GM12878 (cell line): ENCODE data around the gene PKLR. TPM values are rescaled to one million over a fixed set of nuclear protein-coding genes. Genes with fewer than 3 reads are reported as not detected.
A peak's percentile ranks its signal among the peaks of the same experiment; 100 is the strongest.

ENCODE experiments used
- ATAC-seq: fragments of 200-7000 bp; cut with Tn5 transposase; 3 replicates; pipeline ENCODE4 v1.9.1; 2020; ENCODE audit warnings: mild to moderate bottlenecking, moderate library complexity
- BruUV-seq: library from RNA; stranded (reverse); fragments of 400-500 nt; replicated peaks from 2 replicates; lab custom pipeline; 2021; lab: Mats Ljungman, UMichigan
- CTCF ChIA-PET: fragments of 300-600 bp; sonication (Branson Sonifier 250); formaldehyde crosslinking; extraction: SDS; loops from one replicate; lab custom pipeline; 2021; ENCODE audit warnings: inconsistent platforms; lab: Yijun Ruan, JAX
- POLR2A ChIA-PET: fragments of 350-600 bp; formaldehyde crosslinking; extraction: SDS; loops from one replicate; lab custom pipeline; 2021; ENCODE audit warnings: inconsistent platforms; lab: Charles Lee
- RAD21 ChIA-PET: fragments of 300-600 bp; sonication (Branson Sonifier 250); formaldehyde crosslinking; loops from one replicate; lab custom pipeline; 2023; ENCODE audit warnings: antibody characterized with exemption; ENCODE audit not compliant: unreplicated experiment; lab: Charles Lee
- SMC1A ChIA-PET: fragments of 300-600 bp; sonication (Branson Sonifier 250); formaldehyde crosslinking; loops from one replicate; lab custom pipeline; 2023; ENCODE audit not compliant: unreplicated experiment, uncharacterized antibody; lab: Charles Lee
- DNase-seq: peaks from one replicate; pipeline ENCODE4 v3.0.0-alpha.2; 2011; ENCODE audit warnings: low read depth, low spot score
- FAIRE-seq: peaks from 3 replicates; lab custom pipeline; 2011; peaks lifted over from hg19 to GRCh38; lab: Jason Lieb, UNC
- H2AFZ ChIP-seq: 2 replicates; pipeline ENCODE4 v1.6.0; 2011; ENCODE audit warnings: low read depth, low read length, control low read depth; ENCODE audit not compliant: control insufficient read depth
- H3K27ac ChIP-seq: 2 replicates; pipeline ENCODE4 v1.5.1; 2011; ENCODE audit warnings: control low read depth; ENCODE audit not compliant: control insufficient read depth, insufficient read depth
- H3K27me3 ChIP-seq, 2 experiments: replicated peaks in 1 of 2; 2 replicates each; pipeline versions ENCODE4 v1.6.0 to v1.6.1; 2011; ENCODE audit warnings: low read length in 1 of 2; ENCODE audit not compliant: control insufficient read depth in 2 of 2, insufficient read depth in 2 of 2
- H3K36me3 ChIP-seq, 2 experiments: 2 replicates each; pipeline ENCODE4 v1.5.1; 2011; ENCODE audit warnings: low read length in 1 of 2; ENCODE audit not compliant: control insufficient read depth in 2 of 2, insufficient read depth in 2 of 2
- H3K4me1 ChIP-seq: 2 replicates; pipeline ENCODE4 v1.6.1; 2011; ENCODE audit warnings: mild to moderate bottlenecking, low read length, moderate library complexity, mixed read lengths; ENCODE audit not compliant: control insufficient read depth, insufficient read depth
- H3K4me2 ChIP-seq: 2 replicates; pipeline ENCODE4 v1.6.0; 2011; ENCODE audit warnings: control low read depth; ENCODE audit not compliant: control insufficient read depth, insufficient read depth
- H3K4me3 ChIP-seq: fragments of 200-600 bp; sonication (generic); 2 replicates; pipeline ENCODE4 v1.5.1; 2016
- H3K79me2 ChIP-seq: 2 replicates; pipeline ENCODE4 v1.6.0; 2011; ENCODE audit warnings: low read length; ENCODE audit not compliant: control insufficient read depth, insufficient read depth
- H3K9ac ChIP-seq: 2 replicates; pipeline ENCODE4 v1.8.0; 2011; ENCODE audit warnings: low read length, control low read depth, mixed read lengths; ENCODE audit not compliant: control insufficient read depth, insufficient read depth
- H3K9me3 ChIP-seq: replicated peaks from 3 replicates; pipeline ENCODE4 v1.5.1; 2011; ENCODE audit warnings: mild to moderate bottlenecking, low read length; ENCODE audit not compliant: control insufficient read depth, insufficient read depth
- H4K20me1 ChIP-seq: 2 replicates; pipeline ENCODE4 v1.6.0; 2011; ENCODE audit not compliant: control insufficient read depth, insufficient read depth
- DPF2 ChIP-seq: fragments of 450-650 bp; IDR thresholded peaks from 2 replicates; pipeline ENCODE4 v1.6.1; 2017; ENCODE audit warnings: mild to moderate bottlenecking
- EZH2 ChIP-seq: IDR thresholded peaks from 2 replicates; pipeline ENCODE4 v1.6.1; 2012; ENCODE audit warnings: low read depth, mild to moderate bottlenecking, control low read depth, inconsistent platforms, low read length, borderline replicate concordance; ENCODE audit not compliant: control insufficient read depth
- FOS ChIP-seq: IDR thresholded peaks from 3 replicates; pipeline ENCODE4 v1.6.1; 2011; ENCODE audit warnings: borderline replicate concordance; ENCODE audit not compliant: insufficient read length; ENCODE audit errors: extremely low read depth
- IRF3 ChIP-seq: fragments of 450-650 bp; IDR thresholded peaks from 2 replicates; pipeline ENCODE4 v1.6.1; 2014; ENCODE audit warnings: mild to moderate bottlenecking
- JUNB ChIP-seq: IDR thresholded peaks from 2 replicates; pipeline ENCODE4 v1.6.1; 2016; ENCODE audit warnings: antibody characterized with exemption, mild to moderate bottlenecking
- MXI1 ChIP-seq: fragments of 150-350 bp; IDR thresholded peaks from 2 replicates; pipeline ENCODE4 v1.6.1; 2011; ENCODE audit warnings: low read depth, mild to moderate bottlenecking, inconsistent platforms, low read length, improper control_type of control experiment
- NFYB ChIP-seq: IDR thresholded peaks from 2 replicates; pipeline ENCODE4 v1.6.1; 2011; ENCODE audit warnings: low read depth, mild to moderate bottlenecking, low read length, improper control_type of control experiment, moderate library complexity; ENCODE audit not compliant: insufficient read depth
- PBX3 ChIP-seq: IDR thresholded peaks from 2 replicates; pipeline ENCODE4 v1.6.1; 2011; ENCODE audit warnings: mild to moderate bottlenecking, low read depth, low read length, moderate library complexity; ENCODE audit not compliant: insufficient replicate concordance
- RCOR1 ChIP-seq: conservative IDR thresholded peaks from 2 replicates; pipeline ENCODE4 v1.6.1; 2012; ENCODE audit warnings: low read depth, low read length, improper control_type of control experiment
- SUPT20H ChIP-seq: IDR thresholded peaks from 2 replicates; pipeline ENCODE4 v1.6.1; 2011; ENCODE audit warnings: low read depth, mild to moderate bottlenecking, low read length, moderate library complexity, borderline replicate concordance; ENCODE audit not compliant: control insufficient read depth
- TCF7 ChIP-seq: IDR thresholded peaks from 2 replicates; pipeline ENCODE4 v1.6.1; 2014; ENCODE audit warnings: antibody characterized with exemption, borderline replicate concordance
- ZNF274 ChIP-seq: IDR thresholded peaks from one replicate; pipeline ENCODE4 v1.8.0; 2011; ENCODE audit not compliant: insufficient read length, insufficient read depth
- ZNF622 ChIP-seq: fragments of 450-650 bp; IDR thresholded peaks from 2 replicates; pipeline ENCODE4 v1.6.1; 2017; ENCODE audit warnings: mild to moderate bottlenecking, inconsistent platforms
- whole genome bisulfite sequencing: methylation state at CpG from one replicate; pipeline ENCODE4 v1.1.6; 2016; ENCODE audit warnings: low lambda C conversion rate; ENCODE audit not compliant: insufficient replicate concordance, insufficient coverage; ENCODE audit errors: missing lambda C conversion rate; 5-methylcytosine and 5-hydroxymethylcytosine counted together
- in situ Hi-C: fragments of 300-500 bp; cut with MboI; formaldehyde crosslinking; loops from 9 replicates; pipeline ENCODE4 v1.14.3; 2018; ENCODE audit warnings: mixed read lengths
- intact Hi-C: fragments of 100-400 bp; cut with micrococcal nuclease; formaldehyde crosslinking; loops from one replicate; pipeline ENCODE4 v1.14.2; 2022; ENCODE audit not compliant: unreplicated experiment
- polyA plus RNA-seq, 11 experiments: library from polyadenylated mRNA; depleted of rRNA in 4 of 11; unstranded in 6 of 11; stranded (reverse) in 5 of 11; fragments of >200 nt; fragmentation: Nextera tagmentation in 4 of 11; fragmentation: Illumina TruSeq in 1 of 11; extraction: Ambion mirVana in 4 of 11; extraction: Trizol in 1 of 11; gene quantifications; 1 replicate in 1 of 11; 2 replicates in 10 of 11; pipeline versions ENCODE4 v1.2.1 to v1.2.3, GENCODE V29; 2011 to 2016; ENCODE audit warnings: inconsistent platforms in 2 of 11, missing spikeins in 2 of 11, low read depth in 1 of 11
- total RNA-seq, 4 experiments: library from RNA; depleted of rRNA in 3 of 4; stranded (reverse); fragments of >200 nt in 3 of 4; fragmentation: Illumina TruSeq in 1 of 4; extraction: Trizol in 1 of 4; gene quantifications; 2 replicates each; pipeline versions ENCODE4 v1.2.1 to v1.2.3, GENCODE V29; 2013 to 2021
- TF ChIP-seq, protein P1 (sequence below): fragments of 450-650 bp; IDR thresholded peaks from 2 replicates; pipeline ENCODE4 v1.6.1; 2017; ENCODE audit warnings: low read depth, mild to moderate bottlenecking, moderate library complexity
- TF ChIP-seq, protein P2 (sequence below): fragments of 450-650 bp; IDR thresholded peaks from 2 replicates; pipeline ENCODE4 v1.6.1; 2017; ENCODE audit warnings: mild to moderate bottlenecking

Gene PKLR
- total and polyA plus RNA-seq, 10 of the 15 experiments (the other 5 are each of a cell fraction or from before 2014, with no cell fraction given): 0.04 to 0.15 (median 0.08) TPM; not detected in 7

GRCh38 chr1:155241069-155241679, 60.1 kb downstream of the PKLR start:
- no peaks in the 10 kb centered on the region; a peak in 2 of 4 replicates for H3K36me3 ChIP-seq
- H3K9me3 ChIP-seq: no peaks in the 10 kb centered on the region
- peaks cover 14% of the 10 kb centered on the region for H3K4me1 ChIP-seq
- WGBS: 2% methylated on average over 4 of the region's 4 CpGs
- in situ Hi-C loops: no loop called here
- H3K79me2 ChIP-seq: peaks cover 13% of the 10 kb centered on the region
- peak overlapping the region; percentile 88 for H2AFZ ChIP-seq
- ChIA-PET RAD21 (interaction anchor here (0.7 to 2.1 kb wide), 4 partner anchors 9 to 67 kb away, joined by 3 to 10 read pairs (median 4); partner anchors contain the start of gene FDPS), SMC1A (interaction anchor here (0.7 to 1.9 kb wide), 9 partner anchors 10 to 441 kb away, joined by 3 to 7 read pairs (median 4); partner anchors contain the start of gene KRTCAP2), POLR2A (interaction anchor here (0.6 to 2.2 kb wide), 8 partner anchors 14 to 68 kb away, joined by 3 to 13 read pairs (median 4); partner anchors contain the start of genes ENTREP3, FDPS and KRTCAP2), CTCF (interaction anchor here (0.5 to 5.5 kb wide), 13 partner anchors 10 to 617 kb away, joined by 3 to 28 read pairs (median 4); partner anchors contain the start of genes KRTCAP2, MTX1, THBS3 and TRIM46)
- intact Hi-C loops: loop anchor here (5.0 kb wide), 1 partner anchor 34 kb away; the partner anchor contains the start of genes MTX1 and THBS3
- peak overlapping the region; percentile 47 for H3K27ac ChIP-seq
- peak overlapping the region; percentile 71 for H3K4me3 ChIP-seq
- FAIRE-seq (no peak), ATAC-seq (peak; percentile 47), DNase-seq (no peak)
- BruUV-seq: no TSS peak
- peak overlapping the region; percentile 62 for H3K9ac ChIP-seq
- no peaks in the 10 kb centered on the region for H3K27me3 ChIP-seq
- no peaks in the 10 kb centered on the region for H4K20me1 ChIP-seq
- peak overlapping the region; percentile 83 for H3K4me2 ChIP-seq
- TF ChIP-seq EZH2 (no peak), PBX3 (no peak), RCOR1 (no peak), TCF7 (no peak), IRF3 (no peak), ZNF274 (no peak), FOS (peak; percentile 95), NFYB (no peak), DPF2 (no peak), ZNF622 (no peak), MXI1 (no peak), JUNB (no peak), SUPT20H (no peak)
- TF ChIP-seq, protein P1, sequence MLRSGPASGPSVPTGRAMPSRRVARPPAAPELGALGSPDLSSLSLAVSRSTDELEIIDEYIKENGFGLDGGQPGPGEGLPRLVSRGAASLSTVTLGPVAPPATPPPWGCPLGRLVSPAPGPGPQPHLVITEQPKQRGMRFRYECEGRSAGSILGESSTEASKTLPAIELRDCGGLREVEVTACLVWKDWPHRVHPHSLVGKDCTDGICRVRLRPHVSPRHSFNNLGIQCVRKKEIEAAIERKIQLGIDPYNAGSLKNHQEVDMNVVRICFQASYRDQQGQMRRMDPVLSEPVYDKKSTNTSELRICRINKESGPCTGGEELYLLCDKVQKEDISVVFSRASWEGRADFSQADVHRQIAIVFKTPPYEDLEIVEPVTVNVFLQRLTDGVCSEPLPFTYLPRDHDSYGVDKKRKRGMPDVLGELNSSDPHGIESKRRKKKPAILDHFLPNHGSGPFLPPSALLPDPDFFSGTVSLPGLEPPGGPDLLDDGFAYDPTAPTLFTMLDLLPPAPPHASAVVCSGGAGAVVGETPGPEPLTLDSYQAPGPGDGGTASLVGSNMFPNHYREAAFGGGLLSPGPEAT: peak; percentile 88
- TF ChIP-seq, protein P2, sequence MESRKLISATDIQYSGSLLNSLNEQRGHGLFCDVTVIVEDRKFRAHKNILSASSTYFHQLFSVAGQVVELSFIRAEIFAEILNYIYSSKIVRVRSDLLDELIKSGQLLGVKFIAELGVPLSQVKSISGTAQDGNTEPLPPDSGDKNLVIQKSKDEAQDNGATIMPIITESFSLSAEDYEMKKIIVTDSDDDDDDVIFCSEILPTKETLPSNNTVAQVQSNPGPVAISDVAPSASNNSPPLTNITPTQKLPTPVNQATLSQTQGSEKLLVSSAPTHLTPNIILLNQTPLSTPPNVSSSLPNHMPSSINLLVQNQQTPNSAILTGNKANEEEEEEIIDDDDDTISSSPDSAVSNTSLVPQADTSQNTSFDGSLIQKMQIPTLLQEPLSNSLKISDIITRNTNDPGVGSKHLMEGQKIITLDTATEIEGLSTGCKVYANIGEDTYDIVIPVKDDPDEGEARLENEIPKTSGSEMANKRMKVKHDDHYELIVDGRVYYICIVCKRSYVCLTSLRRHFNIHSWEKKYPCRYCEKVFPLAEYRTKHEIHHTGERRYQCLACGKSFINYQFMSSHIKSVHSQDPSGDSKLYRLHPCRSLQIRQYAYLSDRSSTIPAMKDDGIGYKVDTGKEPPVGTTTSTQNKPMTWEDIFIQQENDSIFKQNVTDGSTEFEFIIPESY: no peak
